HG03558 (cell line): ENCODE results near the gene NHERF1.

ENCODE experiments used
- ATAC-seq: cut with Tn5 transposase; IDR thresholded peaks from one replicate; pipeline ENCODE4 v1.9.1; 2021; ENCODE audit warnings: moderate number of reproducible peaks; ENCODE audit not compliant: unreplicated experiment; ENCODE audit errors: extremely low read depth

The NHERF1 gene

DNA sequence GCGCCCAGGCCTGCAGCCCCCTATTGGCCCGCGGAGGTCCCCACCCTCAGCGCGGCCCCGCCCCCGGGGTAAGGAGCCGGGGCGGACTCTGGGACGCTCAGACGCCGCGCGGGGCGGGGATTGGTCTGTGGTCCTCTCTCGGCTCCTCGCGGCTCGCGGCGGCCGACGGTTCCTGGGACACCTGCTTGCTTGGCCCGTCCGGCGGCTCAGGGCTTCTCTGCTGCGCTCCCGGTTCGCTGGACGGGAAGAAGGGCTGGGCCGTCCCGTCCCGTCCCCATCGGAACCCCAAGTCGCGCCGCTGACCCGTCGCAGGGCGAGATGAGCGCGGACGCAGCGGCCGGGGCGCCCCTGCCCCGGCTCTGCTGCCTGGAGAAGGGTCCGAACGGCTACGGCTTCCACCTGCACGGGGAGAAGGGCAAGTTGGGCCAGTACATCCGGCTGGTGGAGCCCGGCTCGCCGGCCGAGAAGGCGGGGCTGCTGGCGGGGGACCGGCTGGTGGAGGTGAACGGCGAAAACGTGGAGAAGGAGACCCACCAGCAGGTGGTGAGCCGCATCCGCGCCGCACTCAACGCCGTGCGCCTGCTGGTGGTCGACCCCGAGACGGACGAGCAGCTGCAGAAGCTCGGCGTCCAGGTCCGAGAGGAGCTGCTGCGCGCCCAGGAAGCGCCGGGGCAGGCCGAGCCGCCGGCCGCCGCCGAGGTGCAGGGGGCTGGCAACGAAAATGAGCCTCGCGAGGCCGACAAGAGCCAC lies at the start of gene NHERF1:
TSS of gene NHERF1 (plus strand) at position 100 of the 750 bp plus-strand sequence. CDS start at position 319, 219 bp downstream.
- peak; percentile 10 for ATAC-seq

- ATAC-seq, result no peak
Measured at GRCh38 chr17:74699236-74699635, 49.2 kb upstream of the NHERF1 start.

- ATAC-seq, result no peak
Measured at GRCh38 chr17:74702116-74702871, 46.1 kb upstream of the NHERF1 start.

DNA sequence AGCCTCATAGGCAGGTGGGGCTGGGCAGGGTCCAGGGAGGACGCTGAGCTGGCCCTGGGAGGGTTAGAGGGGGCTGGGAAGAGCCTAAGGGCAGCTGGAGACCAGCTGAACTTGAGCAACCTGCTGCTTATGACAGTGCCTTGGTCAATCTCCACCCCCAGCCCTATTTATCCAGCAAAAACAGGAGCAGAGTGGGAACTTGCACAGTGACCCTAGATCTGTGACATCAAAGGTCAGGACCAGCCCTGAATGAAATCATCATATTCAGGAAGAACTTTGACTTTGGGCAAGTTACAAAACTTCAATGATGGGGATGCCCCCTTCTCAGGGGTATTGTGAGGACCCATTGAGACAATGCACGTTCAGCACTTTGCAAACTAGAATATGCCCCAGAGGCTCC lies 45.1 kb upstream of the NHERF1 start:
- ATAC-seq, result no peak

DNA sequence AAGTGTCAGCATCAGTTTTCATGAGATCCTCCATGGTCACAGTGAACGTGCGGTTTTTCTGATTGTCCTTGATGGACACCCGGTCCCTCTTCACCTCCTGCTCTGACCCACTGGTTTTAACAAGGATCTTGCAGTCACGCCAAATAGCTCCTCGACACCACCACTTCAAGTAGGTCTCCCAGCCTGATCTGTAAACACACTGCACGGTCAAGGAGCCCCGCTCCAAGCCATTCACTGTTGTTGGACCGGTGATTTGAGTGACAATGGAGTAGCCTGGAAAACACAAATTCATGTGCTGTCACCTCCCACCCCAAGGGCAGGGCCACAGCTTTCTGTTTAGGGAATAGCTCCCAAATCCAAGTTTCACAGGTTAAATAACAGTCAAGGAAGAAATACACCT lies 43.9 kb upstream of the NHERF1 start:
- no peak for ATAC-seq

DNA sequence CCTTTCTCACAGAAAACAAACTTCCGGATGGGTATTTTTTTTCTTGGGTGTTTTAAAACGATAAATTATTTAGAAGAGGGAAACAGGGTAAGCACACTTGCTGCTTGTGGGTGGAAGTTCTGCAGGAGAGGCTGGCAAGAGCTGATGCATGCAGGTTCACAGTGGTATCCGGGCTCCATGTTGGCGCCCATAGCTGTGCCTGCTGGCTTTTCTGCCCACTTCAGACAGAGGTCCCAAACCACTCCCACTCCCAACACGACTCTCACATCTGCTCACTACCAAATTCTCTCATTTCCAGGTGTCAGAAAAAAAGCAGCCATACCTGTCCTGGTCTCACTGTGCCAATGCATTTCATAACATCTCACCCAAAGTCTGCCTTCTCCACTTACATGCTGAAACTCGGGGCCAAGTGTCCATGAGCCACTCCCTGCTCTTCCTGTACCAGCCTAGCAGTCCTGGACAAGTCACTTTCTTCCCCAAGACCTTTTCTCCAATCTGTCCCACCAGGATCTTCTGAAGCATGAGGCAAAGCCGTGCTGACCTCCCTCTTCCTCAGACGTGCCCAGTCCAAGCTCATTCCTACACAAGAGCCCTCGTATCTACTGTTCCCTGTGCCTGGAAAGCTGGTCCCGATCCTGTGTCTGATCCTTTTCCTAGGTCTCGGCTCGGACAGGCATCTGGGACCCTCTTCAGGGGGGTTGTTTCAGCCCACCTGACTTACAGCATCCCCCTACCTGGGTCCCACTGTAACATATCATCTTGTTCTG lies 37.2 kb upstream of the NHERF1 start:
- ATAC-seq, result no peak

- ATAC-seq, result no peak
Measured at GRCh38 chr17:74712301-74712700, 36.1 kb upstream of the NHERF1 start.

DNA sequence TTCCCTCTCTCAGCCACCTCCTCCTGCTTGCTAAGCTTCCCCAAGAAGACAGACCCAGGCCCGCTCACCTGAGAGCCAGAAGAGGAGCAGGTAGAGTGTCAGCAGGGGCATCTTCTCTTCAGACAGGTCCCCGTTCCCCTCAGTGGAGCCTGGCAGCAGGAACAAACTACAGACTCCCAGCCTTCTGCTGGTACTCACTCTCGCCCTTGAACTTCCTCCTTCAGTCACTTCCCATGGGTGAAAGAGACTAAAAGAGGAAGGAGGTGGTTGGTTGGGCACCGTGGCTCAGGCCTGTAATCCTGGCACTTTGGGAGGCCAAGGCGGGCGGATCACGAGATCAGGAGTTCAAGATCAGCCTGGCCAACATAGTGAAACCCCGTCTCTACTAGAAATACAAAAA lies 35.7 kb upstream of the NHERF1 start, which contains the start of gene CD300LF:
TSS of gene CD300LF (minus strand) at position 168 of the 400 bp plus-strand sequence. CDS start at position 111, 57 bp downstream.
- no peak for ATAC-seq

DNA sequence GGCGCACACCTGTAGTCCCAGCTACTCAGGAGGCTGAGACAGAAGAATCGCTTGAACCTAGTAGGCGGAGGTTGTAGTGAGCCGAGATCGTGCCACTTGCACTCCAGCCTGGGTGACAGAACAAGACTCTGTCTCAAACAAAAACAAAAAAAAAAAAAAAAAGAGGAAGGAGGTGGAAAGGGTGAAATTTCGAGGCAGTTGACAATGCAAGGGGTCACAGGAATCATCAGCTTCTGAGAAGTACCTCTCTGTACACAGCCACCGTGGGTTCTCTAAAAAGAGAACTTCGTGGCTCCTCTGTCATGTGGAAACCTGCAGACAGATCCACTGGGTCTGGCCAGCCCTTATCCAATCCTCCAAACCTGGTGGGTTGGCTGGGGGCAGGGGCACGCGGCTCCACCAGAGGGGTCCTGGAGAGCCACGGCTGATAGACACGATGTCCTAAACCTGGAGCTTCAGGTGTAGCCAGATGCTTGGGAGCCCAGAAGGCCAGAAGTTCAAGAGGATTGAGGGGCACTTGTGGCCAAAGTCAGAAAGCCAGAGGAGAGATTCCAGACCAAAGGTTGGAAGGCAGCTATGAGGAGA lies 35.2 kb upstream of the NHERF1 start:
- no peak for ATAC-seq

DNA sequence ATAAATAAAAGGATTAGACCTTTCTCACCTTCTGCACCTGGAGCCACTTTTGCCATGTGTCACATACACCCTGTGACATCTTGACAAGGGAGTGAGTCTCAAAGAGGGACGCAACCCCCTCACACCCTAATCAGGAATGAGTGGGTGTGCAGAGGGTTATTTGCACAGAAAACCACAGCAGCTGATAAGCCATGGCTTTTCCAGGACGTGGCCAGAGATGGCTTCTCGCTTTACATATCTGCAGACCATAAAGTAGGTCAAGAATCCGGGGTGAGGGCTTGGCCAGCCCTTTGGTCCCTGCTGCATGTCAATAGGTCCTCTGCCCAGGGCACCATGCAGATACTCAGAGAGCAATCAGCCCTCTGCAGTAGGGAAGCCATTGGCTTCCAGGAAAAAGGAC lies 33.3 kb upstream of the NHERF1 start:
- no peak for ATAC-seq

DNA sequence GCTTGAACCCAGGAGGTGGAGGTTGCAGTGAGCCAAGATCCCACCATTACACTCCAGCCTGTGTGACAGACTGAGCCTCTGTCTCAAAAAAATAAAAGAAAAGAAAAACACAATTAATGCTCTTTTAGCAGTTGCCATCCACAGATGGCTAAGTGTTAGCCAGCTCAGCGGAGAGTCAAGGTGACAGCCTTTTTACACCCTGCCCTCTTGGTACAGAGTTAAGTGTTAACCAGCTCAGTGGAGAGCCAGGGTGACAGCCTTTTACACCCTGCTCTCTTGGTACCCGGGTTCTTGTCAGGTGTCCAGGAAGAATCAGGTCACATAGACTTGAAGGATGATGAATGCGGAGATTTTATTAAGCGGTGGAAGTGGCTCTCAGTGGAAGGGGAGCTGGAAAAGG lies 27.9 kb upstream of the NHERF1 start:
- ATAC-seq, result no peak

DNA sequence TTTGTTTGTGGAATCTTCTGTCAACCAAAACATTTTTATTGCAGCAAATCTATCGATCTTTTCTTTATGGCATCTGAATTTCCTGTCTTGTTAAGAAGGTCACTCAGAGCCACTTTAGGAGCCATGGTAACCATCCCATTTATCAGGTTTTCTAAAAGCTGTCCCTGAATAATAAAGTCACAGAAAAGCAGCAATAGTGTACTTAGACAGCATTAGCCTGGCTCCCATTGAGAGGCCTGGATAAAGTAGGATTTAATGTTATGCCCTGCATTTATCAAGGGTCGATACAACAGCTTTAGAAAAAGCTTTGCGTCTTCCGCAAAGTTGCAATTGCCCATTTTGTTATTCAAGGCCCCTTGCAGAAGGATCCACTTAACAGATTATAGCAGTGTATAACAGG lies 25.6 kb upstream of the NHERF1 start:
- no peak for ATAC-seq

GRCh38 chr17:74723891-74724290 lies 24.5 kb upstream of the NHERF1 start:
- ATAC-seq, result no peak

DNA sequence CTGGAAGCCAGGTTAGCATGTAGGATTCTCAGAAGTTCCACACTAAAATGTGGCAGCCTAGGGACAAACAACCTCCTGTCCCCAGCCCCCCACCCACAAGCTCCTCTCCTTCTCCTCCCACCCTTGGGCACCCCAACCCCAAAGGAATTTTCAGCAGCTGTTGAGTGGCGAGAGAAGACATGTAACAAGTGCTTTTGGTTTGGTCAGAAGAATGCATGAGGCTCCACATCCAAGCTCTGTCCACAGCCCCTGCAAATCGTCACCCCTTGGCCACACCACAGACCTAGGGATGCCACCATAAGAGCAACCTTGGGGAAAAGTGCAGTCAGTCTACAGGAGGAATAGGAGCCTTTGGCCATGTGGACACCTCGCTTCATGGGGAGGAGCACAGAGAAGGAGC lies 23.3 kb upstream of the NHERF1 start:
- no peak for ATAC-seq

- no peak for ATAC-seq
Measured at GRCh38 chr17:74728033-74728701, 20.3 kb upstream of the NHERF1 start.

GRCh38 chr17:74728702-74729075 lies 19.7 kb upstream of the NHERF1 start:
- no peak for ATAC-seq

DNA sequence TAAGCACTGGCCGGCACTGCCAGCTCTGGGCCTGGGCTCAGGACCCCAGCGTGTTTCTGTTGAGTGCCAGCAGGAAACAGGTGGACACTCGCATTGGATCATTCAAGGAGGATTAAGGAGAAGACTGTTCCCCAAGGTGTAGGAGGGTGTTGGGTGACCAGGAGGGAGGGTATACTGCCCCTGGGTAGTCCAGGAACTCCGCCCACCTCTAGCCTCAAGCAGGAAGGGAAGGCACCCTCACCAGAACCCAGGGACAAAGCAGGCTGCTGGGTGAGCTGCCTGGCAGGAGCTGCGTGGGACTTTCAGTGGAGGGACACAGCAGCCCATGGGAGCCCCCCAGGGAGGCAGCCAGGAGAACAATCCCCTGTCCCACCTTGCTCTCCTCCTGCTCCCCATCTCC lies 19.1 kb upstream of the NHERF1 start:
- ATAC-seq, result no peak

GRCh38 chr17:74729866-74730265 lies 18.6 kb upstream of the NHERF1 start:
- ATAC-seq, result no peak

DNA sequence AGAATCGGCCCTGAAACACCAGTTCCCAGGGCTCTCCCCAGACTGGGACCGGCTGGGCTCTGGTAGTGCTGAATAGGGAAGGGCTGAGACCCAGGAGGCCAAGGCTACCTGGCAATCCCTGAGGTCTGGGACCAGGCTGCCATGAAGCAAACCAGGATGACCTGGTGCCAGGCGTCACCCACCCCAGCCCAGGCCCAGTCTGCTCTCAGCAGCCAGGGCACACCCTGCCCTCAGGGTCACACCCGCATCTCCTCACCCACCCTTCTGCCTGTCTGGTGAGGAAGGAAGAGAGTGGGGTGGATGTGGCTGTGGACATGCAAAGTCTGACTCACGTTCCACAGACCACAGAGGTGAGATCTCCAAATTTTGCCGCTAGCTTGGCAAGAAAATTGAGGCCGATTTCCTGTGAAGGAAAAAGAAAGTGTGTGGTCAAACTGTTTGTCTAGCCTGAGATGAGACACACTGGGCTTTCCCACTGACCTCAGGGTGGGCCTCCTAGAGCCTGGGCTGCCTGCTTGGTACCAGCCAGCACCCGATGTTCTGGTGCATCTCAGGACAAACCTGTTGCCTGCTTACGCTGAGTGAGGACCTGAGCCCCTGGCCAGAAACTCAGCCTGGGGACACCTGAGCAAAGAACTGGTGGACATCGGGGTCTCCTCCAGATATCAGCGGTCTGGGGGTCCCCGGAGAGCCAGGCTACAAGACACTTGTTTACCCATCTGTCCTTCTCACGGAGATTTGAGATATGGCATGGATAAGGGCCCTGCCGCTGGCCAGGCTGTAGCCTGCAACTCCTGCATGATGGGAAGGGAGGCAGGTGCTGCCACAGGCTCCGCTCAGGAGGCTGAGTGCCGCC lies 17.7 kb upstream of the NHERF1 start:
- no peak for ATAC-seq
